Stimulated activated CD8-positive, alpha-beta memory T cell treated with anti-CD3 and anti-CD28 coated beads, Interleukin-15, amount 100 ng/mL, for 4 hours (primary cell): ENCODE data around the gene LCN15.
"Not testable (repeated sequence)": the region's sequence is repeated elsewhere in the genome, so short reads cannot be mapped to it uniquely, and the experiment has no call there.

Experiments used
- DNase-seq, 2 donors: peaks; one replicate each; pipeline ENCODE4 v3.0.0-alpha.2; 2020; ENCODE audit warnings: low read depth in 2 of 2

LCN15 gene

GRCh38 chr9:136775191-136775590 is 10.9 kb upstream of the LCN15 start:
- DNase-seq: no peak

GRCh38 chr9:136774416-136775045 is 10.2 kb upstream of the LCN15 start:
- DNase-seq: no peak

- no peak for DNase-seq
Observed at GRCh38 chr9:136773386-136774044, 9.2 kb upstream of the LCN15 start.

GRCh38 chr9:136771907-136772415 is 7.6 kb upstream of the LCN15 start:
- no peak for DNase-seq

GRCh38 chr9:136769710-136770191 is 5.4 kb upstream of the LCN15 start:
- DNase-seq: no peak

GRCh38 chr9:136766410-136767120 is 2.2 kb upstream of the LCN15 start:
- DNase-seq: not testable (repeated sequence)

- not testable (repeated sequence) for DNase-seq
Observed at GRCh38 chr9:136765745-136766409, 1.6 kb upstream of the LCN15 start.

- DNase-seq: no peak
Observed at GRCh38 chr9:136765041-136765440, 723 bp upstream of the LCN15 start.

- DNase-seq: no peak
Observed at GRCh38 chr9:136763649-136764035, 676 bp downstream of the LCN15 start.

- DNase-seq: no peak
Observed at GRCh38 chr9:136762915-136763648, 1.2 kb downstream of the LCN15 start.

- DNase-seq: no peak
Observed at GRCh38 chr9:136762221-136762691, 2.1 kb downstream of the LCN15 start.

GRCh38 chr9:136761545-136761981 is 2.8 kb downstream of the LCN15 start:
- no peak for DNase-seq

GRCh38 chr9:136760834-136761544 is 3.3 kb downstream of the LCN15 start:
- not testable (repeated sequence) for DNase-seq

GRCh38 chr9:136760424-136760823 is 3.9 kb downstream of the LCN15 start:
- DNase-seq: no peak

GRCh38 chr9:136759436-136760325 is 4.6 kb downstream of the LCN15 start:
- no peak for DNase-seq

- DNase-seq: no peak
Observed at GRCh38 chr9:136759001-136759400, 5.3 kb downstream of the LCN15 start.

- no peak for DNase-seq
Observed at GRCh38 chr9:136757751-136758140, 6.6 kb downstream of the LCN15 start.

GRCh38 chr9:136757328-136757727 is 7.0 kb downstream of the LCN15 start:
- no peak for DNase-seq

GRCh38 chr9:136756836-136757235 is 7.5 kb downstream of the LCN15 start:
- DNase-seq: no peak

- DNase-seq: no peak
Observed at GRCh38 chr9:136756134-136756438, 8.2 kb downstream of the LCN15 start.
